Liver (tissue), 9 donors: Measurements from ENCODE around the gene VPS13C. TPM values are rescaled to one million over a fixed set of nuclear protein-coding genes. Genes with fewer than 3 reads are reported as not detected.

Source experiments
- DNase-seq: peaks from one replicate; pipeline ENCODE4 v3.0.0-alpha.2; 2017; ENCODE audit warnings: low spot score
- H3K27ac ChIP-seq, 2 donors: one replicate each; pipeline ENCODE4 v1.7.0; 2013; ENCODE audit warnings: inconsistent platforms in 2 of 2, low read length in 2 of 2, control low read depth in 1 of 2, low read depth in 1 of 2, mild to moderate bottlenecking in 1 of 2
- H3K27me3 ChIP-seq, 4 donors: one replicate each; pipeline versions ENCODE4 v1.6.1 to v1.7.0; 2013; ENCODE audit warnings: low read length in 3 of 4, inconsistent platforms in 1 of 4, mild to moderate bottlenecking in 1 of 4, moderate library complexity in 1 of 4; ENCODE audit not compliant: control insufficient read depth in 4 of 4, insufficient read depth in 4 of 4
- H3K36me3 ChIP-seq, 4 donors: one replicate each; pipeline versions ENCODE4 v1.6.1 to v1.7.0; 2013; ENCODE audit warnings: low read length in 3 of 4, mild to moderate bottlenecking in 3 of 4, low read depth in 1 of 4, moderate library complexity in 1 of 4; ENCODE audit not compliant: control insufficient read depth in 4 of 4, insufficient read depth in 3 of 4
- H3K4me1 ChIP-seq, 4 donors: one replicate each; pipeline versions ENCODE4 v1.6.1 to v1.7.0; 2013; ENCODE audit warnings: low read length in 3 of 4, mild to moderate bottlenecking in 3 of 4, moderate library complexity in 1 of 4; ENCODE audit not compliant: control insufficient read depth in 4 of 4, insufficient read depth in 4 of 4
- H3K4me3 ChIP-seq, 3 donors: one replicate each; pipeline versions ENCODE4 v1.6.1 to v1.7.0; 2013; ENCODE audit warnings: low read length in 3 of 3, control low read depth in 1 of 3, low read depth in 1 of 3, mild to moderate bottlenecking in 1 of 3
- H3K9ac ChIP-seq, 2 donors: one replicate each; pipeline ENCODE4 v1.7.0; 2013; ENCODE audit warnings: low read length in 2 of 2, mild to moderate bottlenecking in 2 of 2, moderate library complexity in 2 of 2, control low read depth in 1 of 2, low read depth in 1 of 2
- H3K9me3 ChIP-seq, 4 donors: one replicate each; pipeline versions ENCODE4 v1.6.1 to v1.7.0; 2013; ENCODE audit warnings: low read length in 3 of 4; ENCODE audit not compliant: control insufficient read depth in 4 of 4
- ATF3 ChIP-seq: IDR thresholded peaks from 2 replicates; pipeline ENCODE4 v1.6.1; 2016; ENCODE audit warnings: antibody characterized with exemption
- CTCF ChIP-seq: fragments of 150-350 bp; IDR thresholded peaks from 2 replicates; pipeline ENCODE4 v1.5.1; 2017; ENCODE audit warnings: improper control_type of control experiment, low read depth, low read length; ENCODE audit not compliant: missing input control
- EGR1 ChIP-seq, 2 donors: IDR thresholded peaks; 2 replicates each; pipeline ENCODE4 v1.6.1; 2016 to 2018; ENCODE audit warnings: antibody characterized with exemption in 2 of 2, low read depth in 2 of 2
- FOXA1 ChIP-seq: IDR thresholded peaks from 2 replicates; pipeline ENCODE4 v1.6.1; 2016; ENCODE audit warnings: antibody characterized with exemption
- FOXA2 ChIP-seq: IDR thresholded peaks from 2 replicates; pipeline ENCODE4 v1.6.1; 2016; ENCODE audit warnings: antibody characterized with exemption
- GABPA ChIP-seq, 2 donors: IDR thresholded peaks in 1 of 2; conservative IDR thresholded peaks in 1 of 2; 2 replicates each; pipeline ENCODE4 v1.6.1; 2016; ENCODE audit warnings: antibody characterized with exemption in 2 of 2, mild to moderate bottlenecking in 1 of 2, moderate library complexity in 1 of 2
- HNF4A ChIP-seq, 2 donors: conservative IDR thresholded peaks; 2 replicates each; pipeline ENCODE4 v1.6.1; 2016; ENCODE audit warnings: antibody characterized with exemption in 2 of 2, mild to moderate bottlenecking in 2 of 2
- HNF4G ChIP-seq: IDR thresholded peaks from 2 replicates; pipeline ENCODE4 v1.6.1; 2016; ENCODE audit warnings: antibody characterized with exemption
- JUND ChIP-seq, 2 donors: IDR thresholded peaks; 2 replicates each; pipeline ENCODE4 v1.6.1; 2016; ENCODE audit warnings: antibody characterized with exemption in 2 of 2
- MAX ChIP-seq: IDR thresholded peaks from 2 replicates; pipeline ENCODE4 v1.6.1; 2016; ENCODE audit warnings: antibody characterized with exemption
- NR2F2 ChIP-seq: IDR thresholded peaks from 2 replicates; pipeline ENCODE4 v1.6.1; 2016; ENCODE audit warnings: antibody characterized with exemption
- RAD21 ChIP-seq, 2 donors: IDR thresholded peaks; 2 replicates each; pipeline ENCODE4 v1.6.1; 2016; ENCODE audit warnings: antibody characterized with exemption in 2 of 2, mild to moderate bottlenecking in 2 of 2
- REST ChIP-seq: IDR thresholded peaks from 2 replicates; pipeline ENCODE4 v1.6.1; 2016; ENCODE audit warnings: antibody characterized with exemption, mild to moderate bottlenecking
- RXRA ChIP-seq, 2 donors: IDR thresholded peaks; 2 replicates each; pipeline ENCODE4 v1.6.1; 2017 to 2018; ENCODE audit warnings: antibody characterized with exemption in 2 of 2, mild to moderate bottlenecking in 1 of 2
- SP1 ChIP-seq: IDR thresholded peaks from 2 replicates; pipeline ENCODE4 v1.6.1; 2018; ENCODE audit warnings: antibody characterized with exemption, mild to moderate bottlenecking
- TAF1 ChIP-seq: conservative IDR thresholded peaks from 2 replicates; pipeline ENCODE4 v1.6.1; 2016; ENCODE audit warnings: antibody characterized with exemption, mild to moderate bottlenecking
- YY1 ChIP-seq: IDR thresholded peaks from 2 replicates; pipeline ENCODE4 v1.6.1; 2016; ENCODE audit warnings: antibody characterized with exemption, mild to moderate bottlenecking
- ZBTB33 ChIP-seq: IDR thresholded peaks from 2 replicates; pipeline ENCODE4 v1.6.1; 2016; ENCODE audit warnings: antibody characterized with exemption
- WGBS: extraction: QIAGEN DNeasy Blood & Tissue Kit; methylation state at CpG from one replicate; pipeline ENCODE4 v1.1.7; 2013; 5-methylcytosine and 5-hydroxymethylcytosine counted together
- polyA plus RNA-seq, 2 donors: library from polyadenylated mRNA; stranded (reverse) in 1 of 2; unstranded in 1 of 2; fragments of 200-250 nt in 1 of 2; fragments of >200 nt in 1 of 2; fragmentation: Nextera tagmentation in 1 of 2; extraction: Ambion mirVana in 1 of 2; gene quantifications; one replicate each; pipeline versions ENCODE4 v1.2.1 to v1.2.3, GENCODE V29; 2013 to 2015
- total RNA-seq, 2 donors: library from RNA; depleted of rRNA; stranded (reverse); fragments of >200 nt; gene quantifications; one replicate each; pipeline ENCODE4 v1.2.3, GENCODE V29; 2014
- donor health status: healthy.
- donor health status: healthy.
- donor health status: healthy.
- donor health status: healthy.
- donor health status: healthy.

VPS13C gene
- total and polyA plus RNA-seq, 4 donors, result 5.4 to 42.0 (median 17.4) TPM

GRCh38 chr15:61907753-61908086 is 152.5 kb downstream of the VPS13C start:
- H3K36me3 ChIP-seq, result peaks cover 0 to 11% (median under 1%) of the 10 kb centered on the region in 4 donors
- peaks cover 0 to 17% (median 1%) of the 10 kb centered on the region in 4 donors for H3K4me1 ChIP-seq

More at GRCh38 chr15:61907753-61908086, 152.5 kb downstream of the VPS13C start:
- WGBS, result 95% methylated on average over 1 of the region's 1 CpG
- Histone ChIP-seq H3K9me3 (no peaks in the 10 kb centered on the region), H3K9ac (peak overlapping the region in 1 of 2 donors; percentile 31), H3K4me3 (no peak overlapping the region), H3K27ac (peak overlapping the region; percentile 74 to 85), H3K27me3 (no peaks in the 10 kb centered on the region)
- TF ChIP-seq RAD21 (IDR thresholded peaks at IDR 0.05), result no peak
- TF ChIP-seq NR2F2, result no peak
- no peak for TF ChIP-seq SP1
- TF ChIP-seq ATF3, result no peak
- no peak for TF ChIP-seq CTCF
- no peak for TF ChIP-seq ZBTB33
- TF ChIP-seq FOXA1, result no peak
- TF ChIP-seq MAX, result no peak
- no peak for TF ChIP-seq YY1
- no peak for TF ChIP-seq GABPA (IDR thresholded peaks at IDR 0.05 in 1 of 2, conservative IDR thresholded peaks at IDR 0.05 in 1 of 2)
- no peak for TF ChIP-seq RXRA (IDR thresholded peaks at IDR 0.05)
- TF ChIP-seq EGR1 (IDR thresholded peaks at IDR 0.05; ENCODE audit: low read depth in 2 of 2), result no peak
- TF ChIP-seq FOXA2, result no peak
- TF ChIP-seq JUND (IDR thresholded peaks at IDR 0.05), result no peak
- no peak for TF ChIP-seq HNF4G
- no peak for TF ChIP-seq TAF1
- no peak for TF ChIP-seq HNF4A (conservative IDR thresholded peaks at IDR 0.05)
- no peak for TF ChIP-seq REST
- no peak for DNase-seq
